Activated naive CD8-positive, alpha-beta T cell treated with anti-CD3 and anti-CD28 coated beads, Interleukin-2, amount 10 ng/mL, durations not matched to agents 7 days and 5 days (primary cell): ENCODE measurements around the gene MGMT. TPM values are rescaled to one million over a fixed set of nuclear protein-coding genes. Genes with fewer than 3 reads are reported as not detected.

ENCODE experiments used
- ATAC-seq: fragments of 150-1000 bp; cut with Tn5 transposase; one replicate; pipeline ENCODE4 v1.10.0; 2021; ENCODE audit warnings: low read depth, moderate library complexity
- POLR2A ChIA-PET: fragments of 350-600 bp; sonication (Branson Sonifier 250); formaldehyde crosslinking; loops from one replicate; lab custom pipeline; 2021; ENCODE audit warnings: antibody characterized with exemption; lab: Charles Lee
- DNase-seq: peaks from one replicate; pipeline ENCODE4 v3.0.0; 2021
- H3K27ac Mint-ChIP-seq: one replicate; pipeline ENCODE4 v1.8.0; 2022; ENCODE audit warnings: mild to moderate bottlenecking, mixed read lengths
- H3K27me3 Mint-ChIP-seq: one replicate; pipeline ENCODE4 v1.8.0; 2022; ENCODE audit warnings: mild to moderate bottlenecking, moderate library complexity, mixed read lengths
- H3K36me3 Mint-ChIP-seq: one replicate; pipeline ENCODE4 v1.8.0; 2021; ENCODE audit warnings: mild to moderate bottlenecking, mixed read lengths
- H3K4me1 Mint-ChIP-seq: one replicate; pipeline ENCODE4 v1.8.0; 2021; ENCODE audit warnings: mixed read lengths
- H3K4me3 Mint-ChIP-seq: one replicate; pipeline ENCODE4 v1.8.0; 2022; ENCODE audit warnings: mild to moderate bottlenecking, moderate library complexity, mixed read lengths
- H3K9me3 Mint-ChIP-seq: one replicate; pipeline ENCODE4 v1.8.0; 2021; ENCODE audit warnings: mixed read lengths
- total RNA-seq, 2 experiments: library from RNA; stranded (reverse); gene quantifications; one replicate each; pipeline ENCODE4 v1.2.3, GENCODE V29; 2021

The MGMT gene
- total RNA-seq, 2 experiments from 2014 or later = 24.0 to 24.7 TPM

DNA sequence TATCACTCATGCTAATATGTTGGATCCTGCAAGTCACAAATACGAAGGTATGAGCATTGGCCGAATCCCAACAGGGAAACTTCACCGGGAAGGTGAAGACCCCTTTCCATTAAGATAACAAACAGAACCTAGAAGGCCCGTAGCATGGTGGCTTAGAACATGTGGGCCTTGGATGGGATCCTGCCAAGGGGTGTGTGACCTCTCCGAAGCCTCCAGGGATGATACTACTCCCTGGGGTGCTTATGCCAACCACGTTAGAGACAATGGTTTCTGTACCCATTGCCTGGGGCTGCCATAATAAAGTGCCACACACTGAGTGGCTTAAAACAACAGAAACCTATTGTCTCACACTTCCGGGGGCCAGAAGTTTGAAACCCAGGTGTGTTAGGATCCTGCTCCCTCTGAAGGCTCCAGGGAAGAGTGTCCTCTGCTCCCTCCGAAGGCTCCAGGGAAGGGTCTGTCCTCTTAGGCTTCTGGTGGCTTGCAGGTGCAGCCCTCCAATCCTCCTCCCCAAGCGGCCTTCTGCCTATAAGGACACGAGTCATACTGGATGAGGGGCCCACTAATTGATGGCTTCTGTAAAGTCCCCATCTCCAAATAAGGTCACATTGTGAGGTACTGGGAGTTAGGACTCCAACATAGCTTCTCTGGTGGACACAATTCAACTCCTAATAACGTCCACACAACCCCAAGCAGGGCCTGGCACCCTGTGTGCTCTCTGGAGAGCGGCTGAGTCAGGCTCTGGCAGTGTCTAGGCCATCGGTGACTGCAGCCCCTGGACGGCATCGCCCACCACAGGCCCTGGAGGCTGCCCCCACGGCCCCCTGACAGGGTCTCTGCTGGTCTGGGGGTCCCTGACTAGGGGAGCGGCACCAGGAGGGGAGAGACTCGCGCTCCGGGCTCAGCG is 992 bp upstream of the MGMT start:
- POLR2A ChIA-PET = interaction anchor here (0.9 to 1.5 kb wide), 3 partner anchors 13 to 644 kb away, joined by 3 to 8 read pairs (median 3); partner anchors contain the start of gene C10orf143
- no peaks in the 10 kb centered on the region for H3K9me3 Mint-ChIP-seq
- peak overlapping the region; percentile 56 for H3K4me3 Mint-ChIP-seq
- DNase-seq (no peak), ATAC-seq (no peak)
- no peaks in the 10 kb centered on the region for H3K27me3 Mint-ChIP-seq
- H3K27ac Mint-ChIP-seq = peak overlapping the region; percentile 45
- peaks cover under 1% of the 10 kb centered on the region for H3K36me3 Mint-ChIP-seq
- H3K4me1 Mint-ChIP-seq = peaks cover 8% of the 10 kb centered on the region

DNA sequence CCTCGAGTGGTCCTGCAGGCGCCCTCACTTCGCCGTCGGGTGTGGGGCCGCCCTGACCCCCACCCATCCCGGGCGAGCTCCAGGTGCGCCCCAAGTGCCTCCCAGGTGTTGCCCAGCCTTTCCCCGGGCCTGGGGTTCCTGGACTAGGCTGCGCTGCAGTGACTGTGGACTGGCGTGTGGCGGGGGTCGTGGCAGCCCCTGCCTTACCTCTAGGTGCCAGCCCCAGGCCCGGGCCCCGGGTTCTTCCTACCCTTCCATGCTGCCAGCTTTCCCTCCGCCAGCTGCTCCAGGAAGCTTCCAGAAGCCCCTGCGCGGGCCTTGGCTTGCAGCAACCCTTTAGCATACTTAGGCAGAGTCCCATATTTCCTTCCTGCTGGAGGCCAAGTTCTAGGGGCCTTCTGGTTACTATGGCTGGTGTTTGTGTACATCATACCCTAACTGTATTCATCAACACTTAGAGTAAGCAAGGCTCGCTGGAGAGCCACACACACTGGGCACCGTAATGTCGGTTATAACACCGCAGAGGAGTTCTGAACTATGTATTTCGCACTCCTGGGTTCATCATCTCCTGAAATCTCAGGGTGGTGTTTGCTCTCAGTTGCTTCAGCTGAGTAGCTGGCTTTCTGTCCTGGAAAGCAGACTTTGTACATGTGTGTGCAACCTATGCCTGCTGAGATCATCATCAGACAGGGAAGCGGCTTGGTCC is 471 bp downstream of the MGMT start:
- POLR2A ChIA-PET = interaction anchor here (0.9 to 1.7 kb wide), 5 partner anchors 12 to 668 kb away, joined by 3 to 10 read pairs (median 6); partner anchors contain the start of genes C10orf143 and GLRX3
- DNase-seq (no peak), ATAC-seq (no peak)
- Mint-ChIP-seq H3K4me3 (peak overlapping the region; percentile 83), H3K9me3 (no peaks in the 10 kb centered on the region), H3K27ac (peak overlapping the region; percentile 83), H3K27me3 (no peaks in the 10 kb centered on the region), H3K4me1 (peaks cover 9% of the 10 kb centered on the region), H3K36me3 (peaks cover 5% of the 10 kb centered on the region)

DNA sequence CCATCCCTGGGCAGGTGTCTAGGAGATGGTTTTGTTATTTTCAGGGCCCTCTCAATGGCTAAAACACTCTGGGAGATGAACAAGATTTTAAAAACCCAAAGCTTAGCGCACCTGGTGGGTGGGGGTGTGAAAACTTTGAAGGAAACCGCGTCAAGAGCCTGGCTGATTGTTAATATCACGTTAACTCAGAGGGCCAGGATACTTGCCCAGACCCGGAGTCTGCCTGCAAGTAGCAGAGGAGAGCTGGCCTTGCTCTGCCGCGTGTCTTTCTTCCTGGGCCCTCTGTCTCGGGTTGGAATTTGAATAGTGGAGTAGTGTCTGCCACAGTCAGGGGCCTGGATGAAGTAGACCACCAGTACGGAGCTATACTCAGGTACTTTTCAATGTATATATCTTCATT is 1.1 kb downstream of the MGMT start:
- peaks cover 9% of the 10 kb centered on the region for H3K4me1 Mint-ChIP-seq
- H3K4me3 Mint-ChIP-seq = peak overlapping the region; percentile 83
- H3K27ac Mint-ChIP-seq = no peak overlapping the region
- POLR2A ChIA-PET = interaction anchor here (1.7 kb wide), 1 partner anchor 432 kb away, joined by 10 read pairs; no protein-coding TSS in a partner anchor
- no peaks in the 10 kb centered on the region for H3K9me3 Mint-ChIP-seq
- no peak for DNase-seq
- H3K36me3 Mint-ChIP-seq = peaks cover 5% of the 10 kb centered on the region
- no peaks in the 10 kb centered on the region for H3K27me3 Mint-ChIP-seq
- ATAC-seq = no peak

DNA sequence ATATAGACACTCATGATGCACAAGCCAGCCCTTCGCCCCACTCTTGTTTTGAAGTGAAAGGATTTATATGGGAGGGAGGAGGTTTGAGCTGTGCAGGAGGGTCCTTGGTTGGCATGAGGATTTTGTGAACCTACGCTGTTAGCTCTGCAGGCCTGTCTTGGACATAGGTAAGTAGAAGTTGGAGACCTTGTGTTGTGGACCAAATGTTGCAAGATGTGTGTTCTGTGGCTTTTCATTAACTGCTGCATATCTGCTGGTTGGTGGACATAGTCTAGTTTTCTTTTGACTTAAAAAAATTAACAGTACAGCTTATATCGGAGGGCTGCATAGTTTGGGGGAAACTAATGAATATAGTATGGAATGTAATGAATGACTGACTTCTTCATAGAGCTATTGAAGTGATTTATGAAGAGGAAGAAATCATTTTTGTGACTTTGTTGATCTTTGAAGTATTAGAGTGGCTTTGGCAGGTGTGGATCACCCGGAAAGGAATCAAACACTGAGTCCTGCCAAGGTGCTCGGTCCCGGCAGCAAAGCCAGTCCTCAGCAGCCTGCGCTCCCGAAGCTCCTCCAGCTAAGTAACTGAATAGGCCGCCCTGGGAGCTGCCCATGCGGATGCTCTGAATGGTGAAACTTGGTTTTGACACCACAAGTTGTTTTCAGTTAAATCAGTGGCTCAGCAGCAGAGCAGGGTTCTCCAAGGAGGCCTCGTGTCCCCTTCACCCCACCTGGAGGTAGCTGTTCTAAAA is 3.2 kb downstream of the MGMT start:
- Mint-ChIP-seq H3K27me3 (no peaks in the 10 kb centered on the region), H3K36me3 (peaks cover 11% of the 10 kb centered on the region), H3K27ac (no peak overlapping the region), H3K4me1 (peaks cover 9% of the 10 kb centered on the region), H3K4me3 (no peak overlapping the region), H3K9me3 (no peaks in the 10 kb centered on the region)
- POLR2A ChIA-PET = no interaction called here
- ATAC-seq (no peak), DNase-seq (no peak)

DNA sequence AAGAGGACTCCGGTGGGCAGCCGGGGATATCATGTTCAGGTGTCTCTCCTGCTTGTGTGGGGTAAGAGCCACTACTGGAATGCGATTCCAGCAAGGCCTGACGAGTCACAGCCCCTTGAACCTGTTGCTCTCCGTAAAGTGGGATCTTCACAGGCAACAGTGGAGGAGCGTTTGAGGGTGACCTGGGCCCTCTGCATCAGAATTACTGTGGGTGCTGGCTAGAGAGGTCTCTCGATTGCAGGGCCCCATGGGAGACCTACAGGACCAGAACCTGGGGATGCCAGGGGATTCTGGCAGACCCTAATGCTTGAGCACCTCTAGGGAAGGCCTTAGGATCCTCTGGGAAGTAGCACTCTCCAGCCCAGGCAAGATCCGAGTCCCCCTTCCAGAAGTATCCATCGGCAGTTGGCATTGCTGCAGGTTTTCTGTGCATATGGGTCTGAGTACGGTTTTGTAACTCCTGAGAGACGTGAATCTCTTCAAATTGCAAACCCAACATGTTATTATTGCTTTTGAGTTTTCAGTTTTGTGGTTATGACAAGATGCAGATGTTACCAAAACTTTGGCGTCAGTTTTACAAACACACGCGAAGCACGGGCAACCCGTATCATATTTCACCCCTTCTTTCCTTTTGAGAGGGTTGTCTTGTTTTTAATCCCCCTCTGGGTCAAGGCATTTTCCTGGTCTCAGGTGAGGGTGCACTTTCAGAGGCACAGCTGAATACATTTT is 4.6 kb downstream of the MGMT start:
- no peak overlapping the region for H3K4me3 Mint-ChIP-seq
- POLR2A ChIA-PET = no interaction called here
- H3K27me3 Mint-ChIP-seq = no peaks in the 10 kb centered on the region
- peaks cover 14% of the 10 kb centered on the region for H3K36me3 Mint-ChIP-seq
- no peaks in the 10 kb centered on the region for H3K9me3 Mint-ChIP-seq
- ATAC-seq = no peak
- peaks cover 9% of the 10 kb centered on the region for H3K4me1 Mint-ChIP-seq
- no peak overlapping the region for H3K27ac Mint-ChIP-seq
- DNase-seq = no peak

DNA sequence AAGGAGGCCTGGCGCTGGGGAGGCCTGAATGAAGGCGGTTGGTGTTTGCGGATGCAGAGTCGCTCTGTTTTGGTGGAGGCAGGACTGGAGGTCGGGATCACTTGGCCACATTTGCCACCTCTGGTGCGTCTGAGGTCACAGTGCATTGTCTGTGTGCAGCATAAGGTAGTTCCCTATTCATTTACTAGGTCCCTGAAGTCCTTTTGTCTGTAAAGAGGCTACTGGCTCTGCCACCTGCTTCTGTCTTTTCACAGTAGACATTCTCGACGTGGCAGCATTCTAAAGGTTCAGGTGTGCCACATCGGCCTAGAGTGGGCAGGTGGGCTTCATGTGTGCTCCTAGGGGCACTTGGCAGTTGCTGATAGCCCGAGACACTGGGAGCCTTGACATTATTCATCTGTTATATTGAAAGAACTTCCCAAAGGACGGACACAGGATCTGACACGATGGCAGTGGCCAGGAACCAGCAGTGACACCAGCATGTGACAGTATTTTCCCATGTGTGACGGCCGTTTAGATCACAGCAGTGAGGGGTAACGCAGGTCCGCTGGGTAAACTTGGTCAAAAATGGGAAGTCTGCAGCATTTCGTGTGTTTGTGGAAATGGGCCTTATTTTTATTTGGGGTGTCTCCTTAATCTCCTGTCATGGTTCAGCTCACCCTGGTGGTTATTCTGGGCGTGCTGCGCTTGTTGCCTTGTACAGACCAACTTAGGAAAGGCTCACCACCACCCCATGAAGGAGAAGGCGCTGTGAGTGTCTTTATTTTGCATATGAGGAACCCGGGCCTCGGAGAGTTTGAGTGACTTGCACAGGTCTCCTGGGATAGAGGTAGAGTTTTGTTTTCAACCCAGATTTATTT is 5.9 kb downstream of the MGMT start:
- Mint-ChIP-seq H3K4me1 (peaks cover 5% of the 10 kb centered on the region), H3K27me3 (no peaks in the 10 kb centered on the region), H3K4me3 (no peak overlapping the region), H3K9me3 (no peaks in the 10 kb centered on the region), H3K36me3 (peaks cover 20% of the 10 kb centered on the region), H3K27ac (no peak overlapping the region)
- DNase-seq (no peak), ATAC-seq (no peak)
- POLR2A ChIA-PET = no interaction called here

DNA sequence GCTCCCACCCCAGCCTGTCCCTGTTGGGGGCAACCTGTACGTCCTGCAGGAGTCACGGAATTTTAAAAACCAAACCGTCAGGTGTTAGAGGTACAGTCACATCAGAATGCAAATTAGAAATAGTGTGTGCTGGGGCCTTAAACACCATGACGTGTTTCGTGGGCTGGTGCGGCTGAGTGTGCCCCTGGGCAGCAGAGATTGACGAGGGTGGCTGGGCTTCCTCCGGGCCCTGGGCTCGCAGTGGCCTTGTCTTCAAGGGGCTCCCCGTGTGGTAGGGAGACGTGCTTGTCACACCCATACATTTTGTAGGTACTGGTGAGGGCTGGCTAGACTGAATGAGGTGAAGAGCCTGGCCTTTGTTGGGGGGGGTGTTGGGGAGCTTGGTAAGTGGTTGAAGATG is 7.6 kb downstream of the MGMT start:
- Mint-ChIP-seq H3K4me1 (peaks cover 2% of the 10 kb centered on the region), H3K36me3 (peaks cover 20% of the 10 kb centered on the region), H3K9me3 (peaks cover 3% of the 10 kb centered on the region), H3K4me3 (no peak overlapping the region), H3K27me3 (no peaks in the 10 kb centered on the region), H3K27ac (no peak overlapping the region)
- ATAC-seq (no peak), DNase-seq (no peak)
- POLR2A ChIA-PET = no interaction called here

DNA sequence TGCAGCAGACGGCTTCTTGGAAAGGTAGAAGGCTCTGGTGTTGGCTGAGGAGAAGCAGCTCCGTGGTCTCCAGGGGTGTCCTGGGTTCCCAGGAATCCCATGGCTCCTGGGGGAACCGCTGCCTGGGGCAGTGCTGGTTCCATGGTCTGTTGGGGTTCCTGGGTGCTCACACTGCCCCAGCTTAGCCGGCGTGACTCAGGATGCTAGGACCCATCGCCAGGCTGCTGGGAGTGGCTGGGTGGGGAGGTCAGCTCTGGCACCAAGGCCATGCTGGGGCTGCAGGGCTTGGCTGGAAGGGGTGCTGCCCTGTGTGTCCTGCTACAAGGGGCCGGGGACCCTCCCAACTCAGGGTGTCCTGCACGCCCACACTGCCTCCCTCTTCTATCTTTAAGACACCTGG is 9.4 kb downstream of the MGMT start:
- Mint-ChIP-seq H3K27me3 (no peaks in the 10 kb centered on the region), H3K4me3 (no peak overlapping the region), H3K9me3 (peaks cover 9% of the 10 kb centered on the region), H3K4me1 (no peaks in the 10 kb centered on the region), H3K27ac (no peak overlapping the region), H3K36me3 (peaks cover 24% of the 10 kb centered on the region)
- no peak for ATAC-seq
- DNase-seq = no peak
- POLR2A ChIA-PET = no interaction called here

DNA sequence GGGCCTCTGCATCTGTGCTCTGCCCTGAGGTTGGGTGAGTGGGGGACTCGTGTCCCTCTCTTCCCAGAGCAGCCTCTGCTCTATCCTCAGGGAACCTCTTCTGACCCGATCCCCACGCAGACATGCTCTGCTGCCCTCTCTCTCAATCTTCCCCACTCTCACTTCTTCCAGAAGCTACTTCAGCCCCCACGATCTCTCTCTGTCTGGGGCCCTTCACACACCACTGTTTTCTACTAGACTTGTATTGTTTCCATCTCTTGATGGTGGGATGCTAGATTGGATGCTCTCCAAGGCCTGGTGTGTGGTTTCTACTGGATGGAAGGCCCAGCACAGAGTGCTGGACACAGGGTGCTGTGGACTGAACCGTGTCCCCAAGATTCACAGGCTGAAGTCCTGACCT is 10.0 kb downstream of the MGMT start:
- no peak overlapping the region for H3K4me3 Mint-ChIP-seq
- no peak overlapping the region for H3K27ac Mint-ChIP-seq
- H3K9me3 Mint-ChIP-seq = peaks cover 13% of the 10 kb centered on the region
- peaks cover 23% of the 10 kb centered on the region for H3K36me3 Mint-ChIP-seq
- peaks cover 2% of the 10 kb centered on the region for H3K4me1 Mint-ChIP-seq
- DNase-seq = no peak
- ATAC-seq = no peak
- POLR2A ChIA-PET = no interaction called here
- no peaks in the 10 kb centered on the region for H3K27me3 Mint-ChIP-seq

DNA sequence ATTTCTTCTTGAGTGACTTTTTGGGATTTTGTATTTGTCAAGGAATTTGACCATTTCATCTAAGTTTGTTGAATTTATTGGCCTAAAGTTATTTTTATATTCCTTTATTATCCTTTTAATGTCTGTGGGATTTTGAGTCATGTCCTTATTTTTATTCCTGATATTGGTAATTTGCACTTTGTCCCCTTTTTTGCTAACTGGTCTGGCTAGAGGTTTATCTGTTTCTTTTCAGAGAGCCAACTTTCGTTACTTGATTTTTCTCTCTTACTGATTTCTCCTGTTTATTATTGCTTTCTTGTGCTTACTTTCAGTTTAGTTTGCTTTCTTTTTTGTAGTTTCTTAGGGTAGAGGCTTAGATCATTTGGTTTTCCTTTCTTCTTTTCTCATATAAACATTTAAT is 14.6 kb downstream of the MGMT start:
- Mint-ChIP-seq H3K36me3 (peaks cover 26% of the 10 kb centered on the region), H3K4me1 (peaks cover 2% of the 10 kb centered on the region), H3K27ac (no peak overlapping the region), H3K4me3 (no peak overlapping the region), H3K27me3 (no peaks in the 10 kb centered on the region), H3K9me3 (peaks cover 30% of the 10 kb centered on the region)
- ATAC-seq (no peak), DNase-seq (no peak)
- POLR2A ChIA-PET = no interaction called here

DNA sequence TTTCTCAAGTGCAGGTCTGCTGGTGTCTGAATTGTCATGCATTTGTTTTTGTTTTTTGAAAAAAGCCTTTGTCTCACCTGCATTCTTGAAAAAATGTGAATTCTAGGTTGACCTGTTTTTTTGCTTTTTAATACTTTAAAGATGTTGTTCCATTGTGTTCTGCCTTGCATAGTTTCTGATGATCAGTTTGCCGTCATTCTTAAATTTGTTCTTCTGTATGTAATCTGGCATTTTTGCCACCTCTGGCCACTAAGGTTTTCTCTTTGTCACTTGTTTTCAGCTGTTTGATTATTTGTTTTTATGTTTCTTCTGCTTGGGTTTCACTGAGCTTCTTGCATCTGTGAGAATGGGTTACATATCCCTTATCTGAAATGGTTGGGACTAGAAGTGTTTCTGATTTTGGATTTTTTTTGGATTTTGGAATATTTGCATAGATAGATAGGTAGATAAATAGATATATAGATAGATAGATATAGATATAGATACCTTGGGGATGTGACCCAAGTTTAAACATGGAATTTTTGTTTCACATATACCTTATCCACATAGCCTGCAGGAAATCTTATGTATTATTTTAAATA is 16.5 kb downstream of the MGMT start:
- Mint-ChIP-seq H3K4me1 (peaks cover 2% of the 10 kb centered on the region), H3K27ac (no peak overlapping the region), H3K9me3 (peaks cover 35% of the 10 kb centered on the region), H3K27me3 (no peaks in the 10 kb centered on the region), H3K4me3 (no peak overlapping the region), H3K36me3 (peaks cover 26% of the 10 kb centered on the region)
- POLR2A ChIA-PET = no interaction called here
- no peak for DNase-seq
- ATAC-seq = no peak

DNA sequence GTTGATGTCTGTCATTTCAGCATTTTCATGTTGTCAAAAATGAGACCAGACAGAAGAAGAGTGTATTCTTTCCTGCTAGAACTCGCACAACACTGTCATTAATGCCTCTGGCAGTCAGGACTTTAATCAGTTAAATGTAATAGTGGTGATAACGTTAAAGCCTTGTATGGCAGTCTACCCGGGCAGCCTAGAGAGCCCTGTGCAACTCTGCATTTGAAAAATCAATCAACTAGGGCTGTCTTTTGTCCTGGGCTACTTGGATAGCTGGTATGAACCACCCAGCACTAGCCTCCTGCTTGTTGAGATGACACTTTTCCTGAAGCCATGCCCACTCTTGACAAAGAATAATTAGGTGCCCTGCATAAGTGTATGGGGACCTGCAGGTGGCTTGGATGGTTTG is 19.8 kb downstream of the MGMT start:
- Mint-ChIP-seq H3K36me3 (peaks cover 24% of the 10 kb centered on the region), H3K27me3 (no peaks in the 10 kb centered on the region), H3K4me1 (no peaks in the 10 kb centered on the region), H3K4me3 (no peak overlapping the region), H3K27ac (no peak overlapping the region), H3K9me3 (peaks cover 34% of the 10 kb centered on the region)
- DNase-seq (no peak), ATAC-seq (no peak)
- POLR2A ChIA-PET = no interaction called here
